H1 (cell line): ENCODE data around the gene ATP6V1B1. TPM values are rescaled to one million over a fixed set of nuclear protein-coding genes. Genes with fewer than 3 reads are reported as not detected.

ENCODE experiments used
- CTCF ChIA-PET: fragments of 300-600 bp; sonication (Branson Sonifier 250); formaldehyde crosslinking; loops from one replicate; lab custom pipeline; 2021; ENCODE audit not compliant: partially characterized antibody; lab: Charles Lee
- POLR2A ChIA-PET: fragments of 300-600 bp; sonication (Branson Sonifier 250); formaldehyde crosslinking; loops from one replicate; lab custom pipeline; 2021; ENCODE audit warnings: inconsistent platforms; ENCODE audit not compliant: partially characterized antibody; lab: Charles Lee
- DNase-seq, 2 experiments: peaks; one replicate each; pipeline versions ENCODE4 v3.0.0 to v3.0.0-alpha.2; 2010 to 2022; ENCODE audit warnings: low spot score in 2 of 2, low read depth in 1 of 2, mixed read lengths in 1 of 2
- FAIRE-seq: peaks from 2 replicates; lab custom pipeline; 2011; peaks lifted over from hg19 to GRCh38; lab: Jason Lieb, UNC
- H2AFZ ChIP-seq: 2 replicates; pipeline ENCODE4 v1.8.1; 2012; ENCODE audit warnings: low read length, inconsistent platforms
- H2AK5ac ChIP-seq: 2 replicates; pipeline ENCODE4 v1.6.1; 2013; ENCODE audit warnings: low read depth, low read length
- H2BK120ac ChIP-seq: replicated peaks from 2 replicates; pipeline ENCODE3; 2013; ENCODE audit warnings: low read depth, low read length, inconsistent platforms
- H2BK12ac ChIP-seq: 2 replicates; pipeline ENCODE4 v1.6.1; 2013; ENCODE audit warnings: low read depth, low read length
- H2BK15ac ChIP-seq: 2 replicates; pipeline ENCODE4 v1.6.1; 2013; ENCODE audit warnings: low read length
- H2BK20ac ChIP-seq: 2 replicates; pipeline ENCODE4 v1.6.1; 2013; ENCODE audit warnings: low read length
- H2BK5ac ChIP-seq: 2 replicates; pipeline ENCODE4 v1.6.1; 2013; ENCODE audit warnings: low read depth, low read length
- H3K14ac ChIP-seq: 2 replicates; pipeline ENCODE4 v1.6.1; 2013; ENCODE audit warnings: inconsistent platforms; ENCODE audit not compliant: insufficient read length
- H3K18ac ChIP-seq: 2 replicates; pipeline ENCODE4 v1.6.1; 2013; ENCODE audit warnings: low read length; ENCODE audit errors: extremely low read depth
- H3K23ac ChIP-seq: 2 replicates; pipeline ENCODE4 v1.6.1; 2013; ENCODE audit warnings: inconsistent platforms; ENCODE audit not compliant: insufficient read length
- H3K23me2 ChIP-seq: 2 replicates; pipeline ENCODE4 v1.6.1; 2013; ENCODE audit warnings: low read depth, low read length
- H3K27ac ChIP-seq: 2 replicates; pipeline ENCODE4 v1.6.1; 2011; ENCODE audit warnings: low read depth, low read length, inconsistent platforms
- H3K27me3 ChIP-seq, 4 experiments: replicated peaks in 1 of 4; 1 replicate in 1 of 4; 2 replicates in 3 of 4; pipeline versions ENCODE4 v1.6.1 to v1.8.1; 2011 to 2013; ENCODE audit warnings: low read length in 3 of 4, mild to moderate bottlenecking in 3 of 4, inconsistent platforms in 2 of 4, mixed read lengths in 2 of 4, moderate library complexity in 1 of 4; ENCODE audit not compliant: control insufficient read depth in 3 of 4, insufficient read depth in 3 of 4; ENCODE audit errors: extremely low read depth in 1 of 4
- H3K36me3 ChIP-seq, 4 experiments: 2 replicates each; pipeline versions ENCODE4 v1.6.1 to v1.8.1; 2011 to 2013; ENCODE audit warnings: mild to moderate bottlenecking in 4 of 4, low read length in 3 of 4, moderate library complexity in 2 of 4, control low read depth in 1 of 4, inconsistent platforms in 1 of 4; ENCODE audit not compliant: insufficient read depth in 4 of 4, control insufficient read depth in 2 of 4
- H3K4ac ChIP-seq: replicated peaks from 2 replicates; pipeline ENCODE3; 2013; ENCODE audit warnings: low read length, low read depth, mixed read lengths, inconsistent platforms; ENCODE audit not compliant: insufficient read length
- H3K4me1 ChIP-seq, 4 experiments: replicated peaks in 1 of 4; 1 replicate in 1 of 4; 2 replicates in 3 of 4; pipeline versions ENCODE4 v1.6.1 to v1.8.1; 2011 to 2013; ENCODE audit warnings: low read length in 3 of 4, inconsistent platforms in 2 of 4, mixed read lengths in 1 of 4; ENCODE audit not compliant: insufficient read depth in 4 of 4, control insufficient read depth in 3 of 4
- H3K4me2 ChIP-seq, 2 experiments: 2 replicates each; pipeline versions ENCODE4 v1.6.1 to v1.8.1; 2011 to 2013; ENCODE audit warnings: low read depth in 2 of 2, low read length in 2 of 2, control low read depth in 1 of 2, inconsistent platforms in 1 of 2, mild to moderate bottlenecking in 1 of 2; ENCODE audit not compliant: insufficient read depth in 1 of 2
- H3K4me3 ChIP-seq, 4 experiments: fragments of 200-600, 300-600 bp in 1 of 4; sonication (generic), shearing (Covaris generic), sonication (Bioruptor Twin) in 1 of 4; 2 replicates each; pipeline versions ENCODE4 v1.5.1 to v1.8.1; 2011 to 2016; ENCODE audit warnings: low read length in 4 of 4, low read depth in 3 of 4, control low read depth in 2 of 4, inconsistent platforms in 2 of 4, mild to moderate bottlenecking in 2 of 4, mixed read lengths in 1 of 4, moderate library complexity in 1 of 4; ENCODE audit not compliant: insufficient read depth in 2 of 4; ENCODE audit errors: extremely low read depth in 1 of 4
- H3K56ac ChIP-seq: replicated peaks from 2 replicates; pipeline ENCODE3; 2013; ENCODE audit warnings: low read depth, mild to moderate bottlenecking, mixed read lengths, low read length, inconsistent platforms; ENCODE audit not compliant: insufficient read length
- H3K79me1 ChIP-seq: 2 replicates; pipeline ENCODE4 v1.6.1; 2013; ENCODE audit warnings: low read depth, low read length, control low read depth
- H3K79me2 ChIP-seq, 2 experiments: 2 replicates each; pipeline versions ENCODE4 v1.6.1 to v1.8.1; 2012 to 2013; ENCODE audit warnings: low read length in 2 of 2, mild to moderate bottlenecking in 2 of 2, inconsistent platforms in 1 of 2; ENCODE audit not compliant: insufficient read depth in 2 of 2, control insufficient read depth in 1 of 2
- H3K9ac ChIP-seq, 4 experiments: replicated peaks in 1 of 4; 1 replicate in 1 of 4; 2 replicates in 3 of 4; pipeline versions ENCODE4 v1.6.1 to v1.8.1; 2011 to 2013; ENCODE audit warnings: low read depth in 3 of 4, low read length in 3 of 4, control low read depth in 2 of 4, mild to moderate bottlenecking in 2 of 4, moderate library complexity in 2 of 4, inconsistent platforms in 1 of 4; ENCODE audit errors: extremely low read depth in 1 of 4
- H3K9me3 ChIP-seq, 2 experiments: 2 replicates each; pipeline versions ENCODE4 v1.6.1 to v1.8.1; 2012 to 2013; ENCODE audit warnings: mild to moderate bottlenecking in 2 of 2, moderate library complexity in 2 of 2, control low read depth in 1 of 2, inconsistent platforms in 1 of 2, low read depth in 1 of 2, low read length in 1 of 2, mixed read lengths in 1 of 2; ENCODE audit not compliant: insufficient read depth in 2 of 2
- H4K20me1 ChIP-seq, 2 experiments: replicated peaks in 1 of 2; 2 replicates each; pipeline versions ENCODE3 to v1.8.1; 2011 to 2013; ENCODE audit warnings: inconsistent platforms in 2 of 2, low read length in 2 of 2, mild to moderate bottlenecking in 1 of 2; ENCODE audit not compliant: insufficient read depth in 2 of 2, control insufficient read depth in 1 of 2
- H4K5ac ChIP-seq: 2 replicates; pipeline ENCODE4 v1.6.1; 2013; ENCODE audit warnings: low read length, low read depth, mixed read lengths, inconsistent platforms; ENCODE audit not compliant: insufficient read length
- H4K8ac ChIP-seq: 2 replicates; pipeline ENCODE4 v1.8.0; 2013; ENCODE audit warnings: mild to moderate bottlenecking, moderate library complexity, low read length, inconsistent platforms; ENCODE audit not compliant: insufficient read depth; ENCODE audit errors: extremely low read depth
- H4K91ac ChIP-seq: replicated peaks from 2 replicates; pipeline ENCODE3; 2013; ENCODE audit warnings: low read length, mixed read lengths, inconsistent platforms; ENCODE audit not compliant: insufficient read length
- BCL11A ChIP-seq, 2 experiments: IDR thresholded peaks; one replicate each; pipeline ENCODE4 v1.6.1; 2011; ENCODE audit warnings: low read depth in 2 of 2, low read length in 2 of 2, mild to moderate bottlenecking in 2 of 2
- CBX8 ChIP-seq: fragments of 300-800, 300-1000 bp; sonication (generic); IDR thresholded peaks from 2 replicates; pipeline ENCODE4 v1.7.1; 2016; ENCODE audit warnings: low read depth, low read length, borderline replicate concordance
- HDAC6 ChIP-seq: IDR thresholded peaks from one replicate; pipeline ENCODE4 v1.7.1; 2012; ENCODE audit warnings: low read depth, mild to moderate bottlenecking, inconsistent platforms, low read length, moderate library complexity
- MAX ChIP-seq: IDR thresholded peaks from 2 replicates; pipeline ENCODE4 v1.6.1; 2012; ENCODE audit warnings: inconsistent platforms
- RFX5 ChIP-seq: IDR thresholded peaks from 2 replicates; pipeline ENCODE4 v1.6.1; 2011; ENCODE audit warnings: low read depth, low read length, improper control_type of control experiment, borderline replicate concordance
- SP1 ChIP-seq: IDR thresholded peaks from 2 replicates; pipeline ENCODE4 v1.6.1; 2011; ENCODE audit warnings: low read depth, low read length
- ZNF274 ChIP-seq: IDR thresholded peaks from 2 replicates; pipeline ENCODE4 v1.7.0; 2012; ENCODE audit warnings: low read length, borderline replicate concordance; ENCODE audit errors: extremely low read depth
- WGBS, 2 experiments: shearing (Covaris generic) in 1 of 2; methylation state at CpG; one replicate each; pipeline versions ENCODE4 v1.1.6 to v1.1.7; 2013 to 2015; ENCODE audit warnings: low lambda C conversion rate in 2 of 2, mixed read lengths in 2 of 2, inconsistent platforms in 1 of 2, low coverage in 1 of 2, missing lambda C conversion rate in 1 of 2; ENCODE audit not compliant: insufficient replicate concordance in 2 of 2, insufficient coverage in 1 of 2, insufficient read length in 1 of 2; ENCODE audit errors: extremely low coverage in 1 of 2, missing lambda C conversion rate in 1 of 2; 5-methylcytosine and 5-hydroxymethylcytosine counted together
- polyA plus RNA-seq, 7 experiments: library from polyadenylated mRNA; depleted of rRNA in 3 of 7; stranded (reverse) in 5 of 7; unstranded in 2 of 7; fragments of >200 nt in 5 of 7; fragments of 200-250 nt in 2 of 7; gene quantifications; 1 replicate in 5 of 7; 2 replicates in 1 of 7; 4 replicates in 1 of 7; pipeline versions ENCODE4 v1.2.1 to v1.2.3, GENCODE V29; 2011 to 2013; ENCODE audit warnings: missing spikeins in 2 of 7, mixed read lengths in 2 of 7
- total RNA-seq: library from RNA; stranded (reverse); fragmentation: NEBNext Ultra II Directional; extraction: Animal tissue kit (Norgen Biotek cat#: 25700); gene quantifications from 2 replicates; pipeline ENCODE4 v1.2.1, GENCODE V29; 2021

ATP6V1B1 gene
- total and polyA plus RNA-seq, 2 of the 8 experiments (the other 6 are each of a cell fraction or from before 2014, with no cell fraction given), result not detected

GRCh38 chr2:70994699-70995425 lies 59.2 kb downstream of the ATP6V1B1 start, which contains the start of gene TEX261:
TEX261 (minus strand) TSS chr2:70994873; CDS start chr2:70994757, 116 bp downstream.
- H3K4me2 ChIP-seq, result peak within 1 kb of the TSS; percentile 94 to 98
- WGBS, 2 experiments, result 3% methylated on average over 58 of the region's 65 CpGs; no CpG with 5 or more reads in 1 of the 2 experiments
- H3K9ac ChIP-seq, result peak within 1 kb of the TSS; percentile 3 to 69 (median 46); a peak in 6 of 7 replicates
- peak within 1 kb of the TSS; percentile 41; the same call in 1 of the 2 replicates for H4K8ac ChIP-seq
- no peak within 1 kb of the TSS for H2BK20ac ChIP-seq
- DNase-seq (peak in 1 of 2 experiments; percentile 98), FAIRE-seq (no peak)
- H2AK5ac ChIP-seq, result no peak within 1 kb of the TSS
- peaks cover 11% of the 10 kb centered on the region for H3K23me2 ChIP-seq
- POLR2A ChIA-PET, result no interaction called here
- H3K27me3 ChIP-seq, result peaks cover 0 to 7% (median 0%) of the 10 kb centered on the region in 4 experiments; a peak in 3 of 7 replicates
- H3K56ac ChIP-seq, result no peak within 1 kb of the TSS
- H3K27ac ChIP-seq, result no peak within 1 kb of the TSS
- H3K4ac ChIP-seq, result peak within 1 kb of the TSS; percentile 69
- H2BK5ac ChIP-seq, result no peak within 1 kb of the TSS
- H3K9me3 ChIP-seq, result no peaks in the 10 kb centered on the region
- no peak within 1 kb of the TSS for H4K91ac ChIP-seq
- H4K5ac ChIP-seq, result no peak within 1 kb of the TSS
- H3K4me1 ChIP-seq, result peaks cover 0 to 5% (median 3%) of the 10 kb centered on the region in 4 experiments; a peak in 3 of 7 replicates
- H3K79me1 ChIP-seq, result peaks cover 13% of the 10 kb centered on the region
- no peak within 1 kb of the TSS for H3K14ac ChIP-seq
- 0 out of 8 replicates have a peak, but pooled peaks cover 0 to 2% (median 0%) of the 10 kb centered on the region in 4 experiments for H3K36me3 ChIP-seq
- peaks cover 0 to 13% of the 10 kb centered on the region in 2 experiments; a peak in 2 of 4 replicates for H3K79me2 ChIP-seq
- H2BK120ac ChIP-seq, result no peak within 1 kb of the TSS
- no peak within 1 kb of the TSS for H2BK12ac ChIP-seq
- no peak within 1 kb of the TSS; the same call in 1 of the 2 replicates for H3K18ac ChIP-seq
- H4K20me1 ChIP-seq, result peaks cover 3 to 18% of the 10 kb centered on the region in 2 experiments
- peak within 1 kb of the TSS; percentile 93 for H2AFZ ChIP-seq
- peak within 1 kb of the TSS; percentile 70 for H3K23ac ChIP-seq
- CTCF ChIA-PET, result interaction anchor here (1.2 to 3.9 kb wide), 2 partner anchors 11 to 106 kb away, joined by 3 to 21 read pairs; no protein-coding TSS in a partner anchor
- H2BK15ac ChIP-seq, result no peak within 1 kb of the TSS
- H3K4me3 ChIP-seq, result peak within 1 kb of the TSS; percentile 71 to 90 (median 76)
- no peak for TF ChIP-seq RFX5
- TF ChIP-seq ZNF274, result no peak
- no peak for TF ChIP-seq HDAC6
- no peak for TF ChIP-seq BCL11A (IDR thresholded peaks at IDR 0.05; ENCODE audit: low read depth in 2 of 2, low read length in 2 of 2)
- no peak for TF ChIP-seq SP1
- no peak for TF ChIP-seq CBX8
- TF ChIP-seq MAX, result peak; percentile 47; the same call in 1 of the 2 replicates
